CD4-positive, alpha-beta T cell treated with Interleukin-4 for 1 hour (primary cell): Measurements from ENCODE around the gene UPF2.
"Not testable (repeated sequence)": the region's sequence is repeated elsewhere in the genome, so short reads cannot be mapped to it uniquely, and the experiment has no call there.

Source experiments
- DNase-seq, 2 donors: peaks; one replicate each; pipeline ENCODE4 v3.0.0-alpha.2; 2020 to 2022

Gene UPF2

DNA sequence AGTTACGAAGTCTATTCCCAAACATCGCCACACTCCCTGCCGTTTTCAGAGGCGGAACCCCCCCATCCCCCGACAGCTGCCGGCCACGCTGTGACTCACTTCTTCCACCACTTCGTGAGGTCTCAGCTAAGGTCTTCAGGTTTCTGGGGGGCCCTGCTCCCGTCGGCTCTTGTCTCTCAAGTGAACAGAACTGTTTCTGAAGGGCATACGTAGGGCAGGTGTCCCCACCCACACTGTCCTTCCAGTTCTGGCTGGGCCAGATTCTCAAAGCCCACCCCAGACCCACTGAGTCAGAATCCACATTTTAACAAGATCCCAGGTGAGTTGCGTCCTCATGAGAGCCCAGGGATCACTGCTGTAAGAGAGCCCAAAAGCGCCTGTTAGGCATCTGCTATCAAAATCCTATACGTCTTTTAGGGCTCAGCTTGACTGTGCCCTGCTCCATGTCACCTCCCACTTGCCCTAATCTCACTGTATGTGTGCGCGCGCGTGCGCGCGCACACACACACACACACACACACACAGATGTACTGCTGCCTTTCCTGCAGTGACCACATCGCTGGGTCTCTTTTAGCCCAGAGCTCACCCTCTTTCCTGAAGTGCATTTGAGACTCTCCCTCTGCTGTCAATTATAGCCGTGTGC lies 140.7 kb downstream of the UPF2 start:
- no peak for DNase-seq

DNA sequence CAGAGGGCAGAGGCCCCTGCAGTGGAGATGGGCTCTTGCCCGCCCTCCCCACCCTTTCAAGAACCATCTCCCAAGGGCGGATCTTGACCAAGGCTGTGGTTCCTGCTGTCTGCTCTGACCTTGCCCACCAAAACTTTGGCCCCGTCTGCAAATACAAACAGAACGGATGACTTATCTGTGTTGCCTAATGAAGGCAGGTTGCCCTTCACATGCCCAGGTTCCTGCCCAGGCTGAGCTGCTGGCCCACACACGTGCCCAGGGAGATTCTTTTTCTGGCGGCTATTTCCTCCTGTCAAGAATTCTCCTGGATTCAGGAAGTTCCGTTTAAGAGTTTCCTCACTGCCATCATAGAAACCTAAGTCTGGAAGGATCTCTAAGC lies 141.2 kb downstream of the UPF2 start:
- DNase-seq = no peak

- no peak for DNase-seq
Measured at GRCh38 chr10:11901036-11901301, 141.6 kb downstream of the UPF2 start.

GRCh38 chr10:11899067-11899876 lies 143.3 kb downstream of the UPF2 start:
- DNase-seq = no peak

DNA sequence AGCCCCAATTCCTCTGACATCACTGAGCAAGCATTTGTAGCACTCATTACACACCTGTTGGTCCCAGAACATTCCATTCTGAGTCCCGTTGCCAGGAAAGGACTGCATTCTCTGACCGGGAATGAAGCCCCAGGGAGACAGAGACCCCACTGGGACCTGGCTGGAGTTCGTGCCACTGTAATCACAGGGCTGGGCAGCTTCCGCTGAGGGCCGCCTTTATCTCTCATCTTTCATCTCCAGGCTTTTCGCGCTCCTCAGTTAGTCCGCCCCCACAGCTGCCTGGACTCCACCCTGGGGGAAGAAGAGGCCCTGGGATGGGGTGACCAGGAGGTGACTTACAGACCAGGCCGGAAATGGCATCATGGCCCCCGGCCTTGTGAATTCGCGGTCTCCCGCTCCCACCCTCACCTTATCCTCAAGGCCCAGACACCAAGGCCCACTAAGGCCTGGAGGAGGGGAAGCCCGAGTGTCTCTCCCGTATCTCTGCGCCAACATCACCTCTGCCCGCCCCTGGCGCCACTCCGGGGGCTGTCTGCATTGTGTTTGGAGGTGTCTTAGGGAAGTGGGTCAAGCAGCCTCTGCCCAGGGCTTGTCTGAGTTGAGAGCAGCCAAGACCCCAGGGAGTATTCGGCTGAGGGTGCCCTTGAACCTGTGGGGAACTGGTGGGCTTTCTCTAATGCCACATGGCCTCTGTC lies 144.1 kb downstream of the UPF2 start:
- DNase-seq = no peak

GRCh38 chr10:11898033-11898371 lies 144.6 kb downstream of the UPF2 start:
- no peak for DNase-seq

GRCh38 chr10:11896549-11897200 lies 145.9 kb downstream of the UPF2 start:
- DNase-seq = no peak

DNA sequence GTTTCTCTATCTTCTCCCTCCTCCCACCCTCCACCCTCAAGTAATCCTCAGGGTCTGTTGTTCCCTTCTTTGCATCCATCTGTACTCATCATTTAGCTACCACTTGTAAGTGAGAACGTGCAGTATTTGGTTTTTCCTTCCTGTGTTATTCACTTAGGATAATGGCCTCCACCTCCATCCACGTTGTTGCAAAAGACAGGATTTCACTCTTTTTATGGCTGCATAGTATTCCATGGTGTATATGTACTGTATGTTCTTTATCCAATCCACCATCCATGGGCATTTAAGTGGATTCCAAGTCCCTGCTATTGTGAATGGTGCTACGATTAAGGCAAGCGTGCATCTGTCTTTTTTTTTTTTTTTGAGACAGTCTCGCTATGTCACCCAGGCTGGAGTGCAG lies 147.0 kb downstream of the UPF2 start:
- DNase-seq = no peak

DNA sequence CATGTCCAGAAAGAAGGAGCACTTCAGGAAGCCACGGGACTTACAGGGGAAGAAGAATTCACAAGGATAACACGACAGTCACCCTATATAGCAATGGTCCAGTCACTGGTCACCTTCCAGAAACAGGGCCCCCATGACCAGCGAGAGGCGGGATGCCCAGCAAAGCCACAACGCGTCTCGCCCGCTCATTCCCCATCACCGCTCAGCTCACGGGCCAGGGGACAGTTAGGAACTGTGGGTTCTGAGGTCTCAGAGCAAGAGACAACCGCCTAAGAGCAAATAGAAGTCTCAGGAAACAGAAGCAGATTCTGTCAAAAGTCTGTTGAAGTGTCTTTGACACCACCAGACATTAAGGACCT lies 147.5 kb downstream of the UPF2 start:
- no peak for DNase-seq

DNA sequence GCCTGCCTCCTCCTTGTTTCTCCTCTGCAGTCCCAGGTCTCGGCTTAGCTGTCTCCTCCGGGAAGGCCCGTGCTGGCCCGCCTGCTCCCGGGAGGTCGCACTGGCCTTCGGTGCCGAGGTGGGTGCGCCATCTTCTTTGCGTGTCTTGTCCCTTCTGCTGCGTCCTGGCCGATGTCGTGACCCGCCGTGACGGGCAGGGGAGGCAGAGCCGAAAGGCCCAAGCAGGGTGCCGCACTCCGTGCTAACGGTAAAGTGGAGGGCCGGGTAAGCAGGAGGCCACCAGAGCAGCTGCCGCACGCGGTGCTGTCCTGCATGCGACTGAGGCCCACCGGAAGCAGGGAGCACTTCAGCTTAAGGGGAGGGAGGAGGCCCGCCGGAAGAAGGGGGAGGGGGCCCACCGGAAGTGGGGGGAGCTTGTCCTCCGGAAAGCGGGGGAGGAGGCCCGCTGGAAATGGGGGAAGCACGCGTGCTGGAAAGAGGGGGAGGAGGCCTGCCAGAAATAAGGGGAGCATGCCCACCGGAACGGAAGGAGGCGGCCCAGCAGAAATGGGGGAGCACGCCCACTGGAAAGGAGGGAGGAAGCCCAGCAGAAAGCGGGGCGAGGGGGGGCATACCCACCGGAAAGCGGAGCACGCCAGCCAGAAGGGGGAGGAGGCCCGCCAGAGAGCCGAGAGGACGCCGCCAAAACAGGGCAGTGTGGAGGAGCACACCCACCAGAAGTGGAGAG lies 148.1 kb downstream of the UPF2 start:
- no peak for DNase-seq

DNA sequence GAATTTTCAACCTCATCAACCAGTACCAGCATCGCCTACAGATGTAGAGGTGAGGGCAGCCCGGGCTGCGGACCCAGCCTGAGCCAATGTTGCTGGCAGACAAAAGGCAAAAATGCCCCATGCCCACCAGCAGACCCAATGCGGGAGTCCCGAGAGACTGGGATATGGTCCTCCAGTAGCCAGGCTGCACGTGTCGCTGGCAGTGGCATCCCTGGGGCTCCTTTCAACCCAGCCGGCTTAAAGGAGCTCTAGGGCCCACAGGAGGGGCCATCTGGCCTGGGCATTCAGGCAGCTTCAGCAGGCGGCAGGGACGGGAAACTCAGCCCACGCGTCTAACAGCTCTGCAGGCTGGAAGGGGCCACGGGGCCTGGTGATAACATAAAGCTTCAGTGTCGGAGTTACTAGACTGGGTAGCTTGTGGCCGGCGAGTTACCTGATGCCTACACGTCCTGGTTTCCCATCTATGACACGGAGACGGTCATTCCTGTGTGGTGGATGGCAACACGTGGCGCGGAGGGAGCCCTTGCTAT lies 148.8 kb downstream of the UPF2 start:
- no peak for DNase-seq

GRCh38 chr10:11891776-11892486 lies 150.7 kb downstream of the UPF2 start:
- no peak for DNase-seq

GRCh38 chr10:11889263-11889662 lies 153.3 kb downstream of the UPF2 start:
- DNase-seq = not testable (repeated sequence)

DNA sequence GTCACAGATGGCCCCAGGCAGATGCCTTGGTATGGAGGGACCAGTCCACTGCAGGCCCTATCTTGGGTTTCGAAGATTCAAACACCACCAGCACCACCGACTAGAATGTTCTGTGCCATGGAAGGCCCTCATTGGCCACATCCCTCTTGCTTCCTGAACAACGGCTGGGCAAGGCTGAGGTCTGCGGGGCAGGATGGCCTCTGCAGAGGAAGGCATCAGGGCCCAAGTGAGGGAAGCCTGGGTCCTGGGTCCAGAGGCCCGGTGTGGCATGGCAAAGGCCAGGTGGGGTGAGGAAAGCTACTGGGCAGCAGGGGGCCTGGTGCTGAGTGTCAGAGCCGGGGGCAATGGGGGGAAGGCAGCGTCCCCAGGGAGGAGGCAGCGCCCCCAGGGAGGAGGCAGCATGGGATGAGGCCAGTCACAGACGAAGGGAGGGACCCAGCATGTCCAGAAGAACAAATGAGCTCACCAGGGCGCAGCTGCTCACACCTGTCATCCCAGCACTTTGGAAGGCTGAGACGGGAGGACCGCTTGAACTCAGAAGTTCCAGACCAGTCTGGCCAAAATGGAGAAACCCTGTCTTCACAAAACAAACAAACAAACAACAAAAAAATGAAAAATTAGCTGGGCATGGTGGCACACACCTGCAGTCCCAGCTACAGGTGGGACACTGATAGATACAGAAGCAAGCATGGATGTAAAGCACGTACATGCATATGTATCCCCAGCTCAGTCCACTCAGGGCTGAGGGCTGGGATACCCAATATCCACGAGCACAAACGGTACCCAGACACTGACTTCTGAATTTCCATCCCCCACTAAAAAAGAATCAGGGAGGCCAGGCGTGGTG lies 155.0 kb downstream of the UPF2 start:
- no peak for DNase-seq

GRCh38 chr10:11886851-11887250 lies 155.8 kb downstream of the UPF2 start:
- DNase-seq = no peak

- no peak for DNase-seq
Measured at GRCh38 chr10:11886138-11886474, 156.5 kb downstream of the UPF2 start.

DNA sequence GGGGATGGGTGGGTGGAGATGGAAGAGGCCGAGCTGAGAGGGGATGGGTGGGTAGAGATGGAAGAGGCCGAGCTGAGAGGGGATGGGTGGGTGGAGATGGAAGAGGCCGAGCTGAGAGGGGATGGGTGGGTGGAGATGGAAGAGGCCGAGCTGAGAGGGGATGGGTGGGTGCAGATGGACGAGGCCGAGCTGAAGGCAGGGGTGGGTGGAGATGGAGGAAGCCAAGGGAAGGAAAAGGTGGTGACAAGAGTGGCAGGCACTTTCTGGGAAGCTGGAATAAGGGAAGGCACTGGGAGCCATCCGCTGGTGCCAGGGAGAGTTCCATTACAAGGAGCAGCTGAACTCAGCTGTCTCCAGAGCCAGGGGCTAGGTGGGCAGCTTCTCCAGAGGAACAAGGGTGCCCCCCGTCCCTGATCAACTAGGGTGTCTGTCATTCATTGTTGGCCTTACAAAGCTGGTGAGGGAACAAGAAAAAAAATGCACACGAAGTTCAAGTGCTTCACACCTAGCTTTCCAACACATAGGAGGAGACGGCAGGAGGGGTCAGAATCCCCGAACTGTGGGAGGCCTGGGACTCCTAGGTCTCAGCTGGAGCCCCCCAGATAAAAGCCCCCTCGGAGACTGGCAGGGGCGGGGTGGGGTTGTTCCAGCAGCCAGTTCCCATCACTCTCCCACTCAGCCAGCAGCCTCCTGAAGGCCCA lies 157.0 kb downstream of the UPF2 start:
- no peak for DNase-seq

GRCh38 chr10:11884706-11885423 lies 157.7 kb downstream of the UPF2 start:
- DNase-seq = no peak

- DNase-seq = no peak
Measured at GRCh38 chr10:11882646-11883375, 159.8 kb downstream of the UPF2 start.
